Measurements from ENCODE around the gene DDIT4.
"Not testable (repeated sequence)": the region's sequence is repeated elsewhere in the genome, so short reads cannot be mapped to it uniquely, and the experiment has no call there.

The DDIT4 gene

GRCh38 chr10:72273410-72274212, at the start of gene DDIT4:
Gene DDIT4, plus strand, starts transcription at chr10:72273924. Its CDS starts 293 bp downstream, at chr10:72274217.
- Histone ChIP-seq H3K27ac (peak within 1 kb of the TSS; percentile 81 to 98 (median 96)), H3K4me3 (peak within 1 kb of the TSS; percentile 71 to 94 (median 82))

- peak overlapping the region in 5 of 21 experiments; percentile 25 to 66 (median 43) for H3K27ac ChIP-seq
- H3K4me3 ChIP-seq: not testable (repeated sequence)
Measured at GRCh38 chr10:72224191-72224590, 49.5 kb upstream of the DDIT4 start.

- Histone ChIP-seq H3K27ac (peak overlapping the region in 1 of 21 experiments; percentile 26), H3K4me3 (no peak overlapping the region)
Measured at GRCh38 chr10:72226418-72227027, 47.2 kb upstream of the DDIT4 start.

GRCh38 chr10:72227826-72228225, 45.9 kb upstream of the DDIT4 start:
- Histone ChIP-seq H3K27ac (peak overlapping the region in 1 of 21 experiments; percentile 4), H3K4me3 (no peak overlapping the region)

- Histone ChIP-seq H3K27ac (peak overlapping the region in 5 of 21 experiments; percentile 0 to 36 (median 12)), H3K4me3 (no peak overlapping the region)
Measured at GRCh38 chr10:72228318-72228751, 45.4 kb upstream of the DDIT4 start.

- H3K27ac ChIP-seq: peak overlapping the region in 4 of 21 experiments; percentile 5 to 46 (median 20)
- no peak overlapping the region for H3K4me3 ChIP-seq
Measured at GRCh38 chr10:72229261-72230251, 44.2 kb upstream of the DDIT4 start.

GRCh38 chr10:72233621-72234020, 40.1 kb upstream of the DDIT4 start:
- Histone ChIP-seq H3K27ac (peak overlapping the region in 2 of 21 experiments; percentile 6 to 22), H3K4me3 (no peak overlapping the region)

GRCh38 chr10:72234560-72235095, 39.1 kb upstream of the DDIT4 start:
- Histone ChIP-seq H3K4me3 (no peak overlapping the region), H3K27ac (no peak overlapping the region)

- no peak overlapping the region for H3K27ac ChIP-seq
- no peak overlapping the region for H3K4me3 ChIP-seq
Measured at GRCh38 chr10:72235544-72236279, 38.0 kb upstream of the DDIT4 start.

- peak overlapping the region in 1 of 21 experiments; percentile 7 for H3K27ac ChIP-seq
Measured at GRCh38 chr10:72238392-72239175, 35.1 kb upstream of the DDIT4 start.

GRCh38 chr10:72239409-72239808, 34.3 kb upstream of the DDIT4 start:
- H3K4me3 ChIP-seq: no peak overlapping the region
- no peak overlapping the region for H3K27ac ChIP-seq

More at GRCh38 chr10:72238392-72239175, 35.1 kb upstream of the DDIT4 start:
- H3K4me3 ChIP-seq: no peak overlapping the region

GRCh38 chr10:72240371-72240770, 33.4 kb upstream of the DDIT4 start:
- H3K27ac ChIP-seq: no peak overlapping the region

GRCh38 chr10:72241691-72242252, 32.0 kb upstream of the DDIT4 start:
- H3K27ac ChIP-seq: peak overlapping the region in 8 of 21 experiments; percentile 37 to 70 (median 63)

More at GRCh38 chr10:72240371-72240770, 33.4 kb upstream of the DDIT4 start:
- no peak overlapping the region for H3K4me3 ChIP-seq

GRCh38 chr10:72242675-72243074, 31.0 kb upstream of the DDIT4 start:
- H3K27ac ChIP-seq: peak overlapping the region in 18 of 21 experiments; percentile 2 to 83 (median 53)

More at GRCh38 chr10:72241691-72242252, 32.0 kb upstream of the DDIT4 start:
- H3K4me3 ChIP-seq: no peak overlapping the region

GRCh38 chr10:72243822-72244437, 29.8 kb upstream of the DDIT4 start:
- no peak overlapping the region for H3K4me3 ChIP-seq
- H3K27ac ChIP-seq: peak overlapping the region in 19 of 21 experiments; percentile 12 to 84 (median 61)

More at GRCh38 chr10:72242675-72243074, 31.0 kb upstream of the DDIT4 start:
- no peak overlapping the region for H3K4me3 ChIP-seq

- peak overlapping the region in 20 of 21 experiments; percentile 12 to 84 (median 56) for H3K27ac ChIP-seq
Measured at GRCh38 chr10:72244573-72245038, 29.1 kb upstream of the DDIT4 start.

More at GRCh38 chr10:72244573-72245038, 29.1 kb upstream of the DDIT4 start:
- no peak overlapping the region for H3K4me3 ChIP-seq
